ENCODE data around the gene ABCA9.

DNA sequence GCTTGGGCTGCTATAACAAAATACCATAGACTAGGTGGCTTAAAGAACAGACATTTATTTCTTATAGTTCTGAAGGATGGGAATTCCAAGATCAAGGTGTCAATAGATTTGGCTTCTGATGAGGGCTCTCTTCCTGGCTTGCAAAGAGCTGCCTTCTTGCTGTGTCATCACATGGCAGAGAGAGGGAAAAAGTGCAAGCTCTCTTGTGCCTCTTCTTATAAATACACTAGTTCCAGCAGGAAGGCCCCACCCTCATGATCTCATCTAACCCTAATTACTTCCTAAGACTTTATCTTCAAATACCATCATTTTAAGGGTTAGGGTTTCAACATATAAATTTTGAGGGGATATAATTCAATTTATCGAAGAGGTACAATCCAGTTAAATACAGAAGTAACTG, 30.6 kb downstream of the ABCA9 start:
- TF ChIP-seq JUN (CRISPR knock-in tag; IDR thresholded peaks at IDR 0.05) (no peak), TCF7 (CRISPR knock-in tag; IDR thresholded peaks at IDR 0.05; ENCODE audit: low read depth) (no peak), CTCF (IDR thresholded peaks at IDR 0.05) (no peak)
